ENCODE measurements around the gene KRTAP9-4. TPM values are rescaled to one million over a fixed set of nuclear protein-coding genes. Genes with fewer than 3 reads are reported as not detected.
"Not testable (repeated sequence)": the region's sequence is repeated elsewhere in the genome, so short reads cannot be mapped to it uniquely, and the experiment has no call there.

KRTAP9-4 gene
- total RNA-seq, 1 experiment from 2014 or later, result not detected

GRCh38 chr17:41271858-41272257 lies 22.4 kb downstream of the KRTAP9-4 start:
- Histone ChIP-seq H3K9me2 (replicated peaks; ENCODE audit: low read length) (no peaks in the 10 kb centered on the region), H3K27ac (ENCODE audit: low read length) (no peak overlapping the region), H4K20me1 (ENCODE audit: low read length) (no peaks in the 10 kb centered on the region), H3K4me3 (ENCODE audit: low read length) (no peak overlapping the region), H3K36me3 (ENCODE audit: low read depth, low read length) (no peaks in the 10 kb centered on the region), H3K4me2 (ENCODE audit: low read length) (no peak overlapping the region), H3F3A (ENCODE audit: low read length, unreplicated experiment) (no peaks in the 10 kb centered on the region), H3K27me3 (ENCODE audit: low read length) (no peaks in the 10 kb centered on the region), H3K9ac (ENCODE audit: low read length) (no peak overlapping the region), H3K4me1 (ENCODE audit: insufficient read depth, low read length) (no peaks in the 10 kb centered on the region), H3K9me3 (ENCODE audit: low read length) (no peaks in the 10 kb centered on the region), H3K79me2 (ENCODE audit: low read length) (no peaks in the 10 kb centered on the region), H2AFZ (ENCODE audit: low read length) (no peak overlapping the region)
- ATAC-seq, result no peak
- TF ChIP-seq EZH2phosphoT487 (IDR thresholded peaks at IDR 0.05; ENCODE audit: borderline replicate concordance, low read length) (no peak), EZH2 (IDR thresholded peaks at IDR 0.05; ENCODE audit: low read length, unreplicated experiment) (no peak)
- TF ChIP-seq, protein P1, sequence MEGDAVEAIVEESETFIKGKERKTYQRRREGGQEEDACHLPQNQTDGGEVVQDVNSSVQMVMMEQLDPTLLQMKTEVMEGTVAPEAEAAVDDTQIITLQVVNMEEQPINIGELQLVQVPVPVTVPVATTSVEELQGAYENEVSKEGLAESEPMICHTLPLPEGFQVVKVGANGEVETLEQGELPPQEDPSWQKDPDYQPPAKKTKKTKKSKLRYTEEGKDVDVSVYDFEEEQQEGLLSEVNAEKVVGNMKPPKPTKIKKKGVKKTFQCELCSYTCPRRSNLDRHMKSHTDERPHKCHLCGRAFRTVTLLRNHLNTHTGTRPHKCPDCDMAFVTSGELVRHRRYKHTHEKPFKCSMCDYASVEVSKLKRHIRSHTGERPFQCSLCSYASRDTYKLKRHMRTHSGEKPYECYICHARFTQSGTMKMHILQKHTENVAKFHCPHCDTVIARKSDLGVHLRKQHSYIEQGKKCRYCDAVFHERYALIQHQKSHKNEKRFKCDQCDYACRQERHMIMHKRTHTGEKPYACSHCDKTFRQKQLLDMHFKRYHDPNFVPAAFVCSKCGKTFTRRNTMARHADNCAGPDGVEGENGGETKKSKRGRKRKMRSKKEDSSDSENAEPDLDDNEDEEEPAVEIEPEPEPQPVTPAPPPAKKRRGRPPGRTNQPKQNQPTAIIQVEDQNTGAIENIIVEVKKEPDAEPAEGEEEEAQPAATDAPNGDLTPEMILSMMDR (conservative IDR thresholded peaks at IDR 0.05; ENCODE audit: low read depth, low read length), result no peak
- BruUV-seq (replicated peaks), result no TSS peak
- ChIA-PET POLR2A (ENCODE audit: unreplicated experiment) (no interaction called here), CTCF (no interaction called here)
- intact Hi-C loops (cut with micrococcal nuclease), result no loop called here
- DNase-seq, result no peak

- CTCF ChIA-PET; H3K36me3 ChIP-seq (ENCODE audit: low read depth, low read length); BruUV-seq (replicated peaks); POLR2A ChIA-PET (ENCODE audit: unreplicated experiment); ATAC-seq; intact Hi-C loops (cut with micrococcal nuclease); H2AFZ ChIP-seq (ENCODE audit: low read length); DNase-seq; H3K9me3 ChIP-seq (ENCODE audit: low read length); H3F3A ChIP-seq (ENCODE audit: low read length, unreplicated experiment); H3K9me2 ChIP-seq (replicated peaks; ENCODE audit: low read length); H3K4me2 ChIP-seq (ENCODE audit: low read length); H3K9ac ChIP-seq (ENCODE audit: low read length); H3K79me2 ChIP-seq (ENCODE audit: low read length); H3K27ac ChIP-seq (ENCODE audit: low read length); H3K4me1 ChIP-seq (ENCODE audit: insufficient read depth, low read length); H3K4me3 ChIP-seq (ENCODE audit: low read length); H3K27me3 ChIP-seq (ENCODE audit: low read length); H4K20me1 ChIP-seq (ENCODE audit: low read length): not testable (repeated sequence)
Observed at GRCh38 chr17:41275648-41276190, 26.2 kb downstream of the KRTAP9-4 start, which contains the start of gene KRTAP9-7. Gene KRTAP9-7, plus strand, starts transcription at chr17:41275698. Its CDS starts 0 bp downstream, at chr17:41275698.

DNA sequence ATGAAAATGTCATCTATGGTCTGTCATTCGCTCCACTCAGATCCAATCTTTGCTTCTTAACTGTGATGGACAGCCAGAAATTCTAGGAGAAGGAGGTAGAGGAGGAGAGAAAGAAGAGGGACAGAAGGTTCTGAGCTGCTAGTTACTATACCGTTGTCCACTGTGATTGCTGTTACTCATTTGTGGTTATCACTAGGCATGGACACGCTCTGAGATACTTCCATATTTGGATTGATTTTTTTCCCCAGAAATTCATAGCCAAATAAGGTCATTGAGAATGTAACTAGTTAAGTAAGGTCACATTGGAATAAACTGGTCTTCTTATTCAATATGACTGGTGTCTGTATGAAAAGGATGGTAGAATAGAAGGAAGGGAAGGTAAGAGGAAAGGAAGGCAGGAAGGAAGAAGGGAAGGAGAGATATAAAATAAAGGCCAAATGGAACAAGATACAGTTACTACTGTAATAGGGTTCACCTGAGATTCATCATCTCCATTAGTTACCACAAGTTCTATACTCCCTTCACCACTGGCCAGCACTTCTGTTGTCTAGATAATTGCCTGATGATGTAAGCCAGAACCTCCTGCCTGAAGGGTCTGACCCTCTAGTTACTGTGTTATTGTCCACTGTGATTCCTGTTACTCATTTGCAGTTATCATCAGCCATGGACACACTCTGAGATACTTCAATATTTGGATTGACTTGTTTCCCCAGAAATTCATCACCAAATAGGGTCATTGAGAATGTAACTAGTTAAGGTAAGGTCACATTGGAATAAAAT lies 28.9 kb downstream of the KRTAP9-4 start:
- H3K9me3 ChIP-seq (ENCODE audit: low read length), result no peaks in the 10 kb centered on the region
- H3K27ac ChIP-seq (ENCODE audit: low read length), result no peak overlapping the region
- DNase-seq, result no peak
- H3K9me2 ChIP-seq (replicated peaks; ENCODE audit: low read length), result no peaks in the 10 kb centered on the region
- H3K9ac ChIP-seq (ENCODE audit: low read length), result no peak overlapping the region
- TF ChIP-seq EZH2 (IDR thresholded peaks at IDR 0.05; ENCODE audit: low read length, unreplicated experiment) (no peak), EZH2phosphoT487 (IDR thresholded peaks at IDR 0.05; ENCODE audit: borderline replicate concordance, low read length) (no peak)
- TF ChIP-seq, protein P1 (conservative IDR thresholded peaks at IDR 0.05; ENCODE audit: low read depth, low read length), result no peak
- intact Hi-C loops (cut with micrococcal nuclease), result no loop called here
- H2AFZ ChIP-seq (ENCODE audit: low read length), result no peak overlapping the region
- no peaks in the 10 kb centered on the region for H3K36me3 ChIP-seq (ENCODE audit: low read depth, low read length)
- no peak overlapping the region for H3K4me2 ChIP-seq (ENCODE audit: low read length)
- no peaks in the 10 kb centered on the region for H3K4me1 ChIP-seq (ENCODE audit: insufficient read depth, low read length)
- no peak for ATAC-seq
- ChIA-PET POLR2A (ENCODE audit: unreplicated experiment) (no interaction called here), CTCF (no interaction called here)
- no peaks in the 10 kb centered on the region for H3F3A ChIP-seq (ENCODE audit: low read length, unreplicated experiment)
- H3K27me3 ChIP-seq (ENCODE audit: low read length), result no peaks in the 10 kb centered on the region
- H3K79me2 ChIP-seq (ENCODE audit: low read length), result no peaks in the 10 kb centered on the region
- BruUV-seq (replicated peaks), result no TSS peak
- H4K20me1 ChIP-seq (ENCODE audit: low read length), result no peaks in the 10 kb centered on the region
- no peak overlapping the region for H3K4me3 ChIP-seq (ENCODE audit: low read length)

Data from PC-3 (cell line).